KG1 (cell line): ENCODE measurements around the gene PIAS4.

Experiments
- DNase-seq: peaks from one replicate; lab custom pipeline; 2025; lab: John Stamatoyannopoulos, UW

The PIAS4 gene

DNA sequence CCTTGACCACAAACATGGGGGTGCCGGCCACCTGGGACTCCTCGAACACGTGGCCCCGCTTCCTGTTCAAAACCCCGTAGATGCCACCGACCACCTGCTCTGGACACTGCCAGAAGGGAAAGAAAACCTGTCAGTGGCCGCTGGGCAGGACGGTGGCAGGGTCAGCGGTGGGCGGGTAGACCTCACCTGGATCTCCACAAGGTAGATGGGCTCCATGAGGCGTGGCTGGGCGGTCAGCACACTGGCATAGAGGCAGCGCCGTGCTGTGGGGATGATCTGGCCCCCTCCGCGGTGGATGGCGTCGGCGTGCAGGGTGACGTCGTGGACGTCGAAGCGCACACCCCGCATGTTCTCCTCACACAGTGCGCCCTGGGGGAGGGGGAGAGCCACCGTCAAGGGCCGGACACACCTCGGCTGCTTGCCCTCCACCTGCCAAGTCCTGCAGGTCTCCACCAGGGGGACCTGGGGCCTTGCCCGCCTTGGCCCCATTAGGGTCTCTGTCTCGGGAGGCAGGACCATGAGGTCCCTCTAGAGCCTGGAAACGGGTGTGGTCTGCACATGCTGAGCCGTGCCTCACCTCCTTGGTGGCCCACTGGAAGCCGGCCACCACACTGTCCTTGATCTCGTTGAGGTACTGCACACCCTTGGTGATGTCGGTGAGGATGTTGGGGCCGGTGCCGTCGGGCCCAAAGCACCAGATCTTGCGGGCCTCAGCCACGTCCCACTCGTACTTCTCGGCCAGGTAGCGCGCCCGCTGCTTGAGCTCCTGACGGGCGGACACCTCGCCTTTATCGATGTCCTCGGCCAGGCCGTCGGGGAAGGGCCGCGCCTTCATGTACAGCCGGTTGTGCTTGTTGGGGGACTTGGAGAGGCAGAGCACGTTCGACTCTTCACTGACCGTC, 30.0 kb upstream of the PIAS4 start:
- no peak for DNase-seq

DNA sequence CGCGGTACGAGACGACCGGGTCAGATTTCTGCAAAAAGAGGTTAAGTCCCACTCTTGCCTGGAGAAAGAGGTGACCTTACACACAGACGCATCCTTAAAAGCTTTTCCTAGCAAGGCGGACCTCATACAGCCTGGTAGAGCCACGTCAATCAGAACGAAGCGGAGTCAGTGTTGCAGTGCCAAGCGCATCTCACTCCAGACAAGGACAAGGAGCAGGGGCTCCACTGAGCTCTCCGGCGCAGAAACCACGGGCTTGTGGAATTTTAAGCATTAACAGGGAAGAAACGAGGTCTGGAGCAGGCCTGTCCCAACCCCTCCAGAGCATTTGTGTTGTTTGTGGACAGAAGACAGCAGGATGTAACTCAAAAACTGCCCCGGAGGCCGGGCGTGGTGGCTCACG, 29.4 kb upstream of the PIAS4 start:
- DNase-seq, result no peak

DNA sequence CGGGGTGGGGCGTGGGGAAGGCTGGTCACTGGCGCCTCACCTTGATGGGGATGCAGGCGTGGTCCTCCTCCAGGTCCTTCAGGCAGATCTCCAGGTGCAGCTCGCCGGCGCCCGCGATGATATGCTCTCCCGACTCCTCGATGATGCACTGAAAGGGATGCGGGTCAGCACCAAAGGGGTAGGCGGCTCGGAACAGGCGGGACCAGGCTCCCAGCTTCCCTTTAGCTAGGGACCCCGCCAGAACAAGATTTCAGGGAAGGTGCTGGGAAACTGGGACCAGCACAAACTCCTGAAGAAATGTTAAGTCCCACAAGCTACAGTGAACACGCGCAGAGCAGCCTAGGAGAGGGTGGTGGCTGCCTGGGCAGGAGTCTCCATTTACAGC, 28.3 kb upstream of the PIAS4 start:
- DNase-seq, result no peak

DNA sequence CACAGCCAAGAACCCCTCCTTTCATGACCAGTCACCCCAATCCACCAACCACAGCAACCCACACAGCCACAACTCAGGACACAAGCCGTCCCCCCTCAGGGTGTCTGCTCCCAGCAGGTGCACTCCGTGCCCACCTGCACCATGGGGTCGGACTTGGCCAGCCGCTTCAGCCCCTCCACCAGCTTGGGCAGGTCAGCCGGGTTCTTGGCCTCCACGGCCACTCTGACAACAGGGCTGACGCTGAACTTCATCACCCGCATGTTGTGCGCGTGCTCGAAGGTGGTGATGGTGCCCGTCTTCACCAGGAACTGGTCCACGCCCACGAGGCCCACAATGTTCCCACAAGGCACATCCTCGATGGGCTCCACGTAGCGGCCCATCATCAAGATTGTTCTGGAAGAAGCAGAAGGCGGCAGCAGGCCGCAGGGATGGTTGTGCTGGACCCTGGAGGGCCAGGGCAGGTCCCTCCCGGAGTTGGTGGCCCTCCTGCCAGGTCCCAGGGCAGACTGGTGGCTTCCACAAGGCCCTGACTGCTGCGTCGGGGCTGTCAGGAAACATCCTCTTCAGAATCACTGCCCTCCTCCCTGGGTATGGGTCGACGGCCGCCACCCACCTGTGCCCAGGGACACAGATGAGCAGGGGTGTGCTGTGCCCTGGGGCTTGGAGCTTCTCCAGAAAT, 27.7 kb upstream of the PIAS4 start:
- DNase-seq, result no peak

DNA sequence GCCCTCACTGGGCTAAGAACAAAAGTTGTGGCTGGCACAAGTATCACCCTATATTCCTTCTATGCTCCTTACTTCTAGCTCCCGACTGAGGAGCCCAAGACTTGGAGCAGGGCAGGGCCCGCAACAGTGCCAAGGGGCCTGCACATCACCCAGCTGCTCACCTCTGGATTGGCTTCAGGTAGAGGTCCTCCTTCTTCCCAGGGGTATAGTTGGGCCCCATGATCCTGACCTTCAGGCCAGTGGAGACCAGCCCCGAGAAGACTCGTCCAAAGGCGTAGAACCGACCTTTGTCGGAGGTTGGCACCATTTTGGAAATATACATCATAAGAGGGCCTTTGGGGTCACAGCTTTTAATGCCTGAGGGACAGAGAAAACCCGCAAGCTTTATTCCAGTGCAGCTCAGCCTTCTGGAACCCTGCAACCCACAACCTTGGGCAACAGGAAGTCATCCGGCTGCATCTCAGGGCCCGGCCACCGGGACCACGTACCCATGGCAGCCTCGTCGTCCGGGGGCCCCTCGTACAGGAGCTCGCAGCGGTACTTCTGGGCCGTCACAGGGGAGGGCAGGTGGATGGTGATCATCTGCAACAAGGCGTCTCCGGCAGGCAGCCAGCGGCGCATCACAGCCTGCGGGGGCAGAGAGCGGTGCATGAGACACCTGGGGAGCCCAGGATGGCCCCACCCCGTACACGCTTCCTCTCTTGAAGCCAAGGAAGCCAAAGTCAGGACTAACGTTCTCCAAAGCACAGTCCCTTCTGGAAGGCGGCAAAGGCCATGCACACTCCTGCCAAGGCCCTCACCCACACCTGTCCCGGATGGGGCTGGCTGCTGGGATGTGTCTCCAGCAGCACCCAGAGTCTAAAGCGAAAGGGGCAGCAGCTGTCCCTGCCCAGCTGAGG, 26.9 kb upstream of the PIAS4 start:
- no peak for DNase-seq

DNA sequence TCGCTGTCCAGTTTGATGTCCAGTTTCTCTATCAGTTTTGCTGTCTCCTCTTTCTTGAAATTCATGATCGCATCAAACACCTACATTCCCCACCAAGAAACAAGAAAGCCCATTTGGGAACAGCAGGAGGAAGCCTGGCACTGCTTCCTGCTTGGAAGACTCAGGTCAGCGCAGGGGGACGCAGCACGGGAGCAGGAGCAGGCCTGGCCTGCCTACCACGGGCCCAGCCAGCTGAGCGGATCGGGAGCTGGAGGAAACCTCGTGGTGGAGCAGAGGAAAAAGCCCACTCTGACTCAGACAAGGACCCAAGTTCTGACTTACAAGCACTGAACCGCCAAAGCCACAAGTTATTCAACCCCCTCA, 26.2 kb upstream of the PIAS4 start:
- no peak for DNase-seq

DNA sequence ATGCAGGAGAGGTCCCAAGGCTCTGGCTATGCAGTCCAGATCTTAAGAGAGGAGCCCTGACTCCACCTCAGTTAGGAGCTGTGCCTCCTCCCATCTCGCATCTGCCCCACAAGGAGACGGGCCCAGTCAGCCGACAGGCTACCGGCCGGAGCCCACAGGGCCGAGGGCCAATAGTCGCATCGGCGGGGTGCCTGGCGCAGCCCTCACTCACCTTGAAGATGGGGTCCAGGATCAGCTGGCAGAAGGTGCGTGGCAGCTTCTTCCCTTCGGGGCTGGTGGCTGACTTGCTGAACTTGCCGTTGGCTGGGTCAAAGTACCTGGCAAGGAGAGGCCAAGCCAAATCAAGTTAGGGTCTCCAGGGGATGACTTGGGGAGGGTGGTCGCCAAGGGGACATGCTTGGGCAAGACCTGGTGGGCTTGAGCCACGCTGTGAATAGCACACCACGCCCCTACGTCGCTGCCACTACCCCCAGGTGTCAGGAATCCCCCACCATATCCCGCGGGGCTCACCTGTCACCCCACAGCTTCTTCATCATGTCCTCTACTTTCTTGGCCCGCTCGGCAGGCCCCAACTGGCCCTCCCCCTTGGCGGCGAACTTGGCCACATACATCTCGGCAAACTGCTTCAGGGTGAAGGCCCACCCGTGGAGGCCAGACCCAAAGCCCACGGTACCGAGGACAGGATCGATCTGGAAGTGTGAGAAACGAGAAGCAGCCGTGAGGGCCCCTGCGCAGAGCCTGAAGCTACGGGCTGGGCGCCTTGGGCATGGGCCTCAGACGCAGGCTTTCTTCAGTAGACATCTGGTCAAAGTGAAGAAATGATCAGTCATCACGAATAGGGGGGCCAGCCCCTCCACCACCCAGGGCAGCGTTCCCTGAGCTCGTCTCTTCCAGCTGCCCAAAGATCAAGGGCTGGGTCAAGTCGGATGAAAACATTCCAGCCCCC, 25.5 kb upstream of the PIAS4 start:
- no peak for DNase-seq

DNA sequence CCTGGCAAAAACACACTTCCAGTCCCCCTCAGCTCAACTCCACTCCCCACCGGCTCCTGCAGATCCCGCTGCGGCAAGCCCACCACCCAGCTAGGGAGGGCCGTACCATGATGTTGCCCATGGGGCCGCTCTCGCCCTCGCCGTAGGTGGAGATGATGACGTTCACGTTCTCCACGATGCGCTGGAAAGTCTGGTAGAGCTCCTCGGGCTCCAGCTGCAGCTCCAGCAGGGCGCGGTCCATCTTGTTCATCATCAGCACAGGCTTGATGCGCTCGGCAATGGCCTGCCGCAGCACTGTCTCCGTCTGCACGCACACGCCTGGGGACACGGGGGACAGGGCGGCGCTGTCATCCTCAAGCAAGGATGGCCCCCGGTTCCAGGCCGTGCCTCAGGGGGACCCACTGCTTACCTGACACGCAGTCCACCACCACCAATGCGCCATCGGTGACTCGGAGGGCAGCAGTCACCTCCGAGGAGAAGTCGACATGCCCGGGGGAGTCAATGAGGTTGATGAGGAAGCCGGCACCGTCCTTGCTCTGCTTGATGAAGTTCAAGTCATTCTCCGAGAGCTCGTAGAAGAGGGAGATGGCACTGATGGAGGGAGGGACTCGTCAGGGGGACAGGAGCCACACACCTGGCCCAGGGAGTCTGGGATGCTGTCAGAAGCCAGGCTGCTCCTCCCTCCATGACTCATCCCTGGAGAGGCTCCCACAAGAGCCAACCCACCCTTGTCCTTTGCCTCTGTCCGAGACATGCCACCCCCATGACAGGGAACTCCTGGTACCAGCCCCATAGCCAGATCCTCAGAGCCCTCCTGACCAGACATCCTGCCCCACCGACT, 24.6 kb upstream of the PIAS4 start:
- DNase-seq, result no peak

DNA sequence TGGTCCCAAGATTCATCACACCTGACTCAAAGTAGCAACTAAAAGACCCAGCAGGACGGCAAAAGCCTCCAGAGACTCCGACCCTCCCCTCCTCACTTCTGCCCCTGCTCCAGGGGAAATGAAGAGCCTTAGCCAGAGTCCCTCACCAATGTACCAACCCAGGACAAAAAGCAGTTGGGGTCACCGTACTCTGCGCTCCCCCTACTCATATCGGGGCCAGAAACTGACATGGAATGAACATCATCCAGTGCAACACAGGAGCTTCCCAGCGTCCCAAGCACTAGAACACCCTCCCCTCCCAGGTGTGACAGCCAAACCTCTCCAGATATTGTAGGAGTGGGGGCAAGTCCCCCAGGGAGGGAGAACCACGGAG, 24.0 kb upstream of the PIAS4 start:
- no peak for DNase-seq

DNA sequence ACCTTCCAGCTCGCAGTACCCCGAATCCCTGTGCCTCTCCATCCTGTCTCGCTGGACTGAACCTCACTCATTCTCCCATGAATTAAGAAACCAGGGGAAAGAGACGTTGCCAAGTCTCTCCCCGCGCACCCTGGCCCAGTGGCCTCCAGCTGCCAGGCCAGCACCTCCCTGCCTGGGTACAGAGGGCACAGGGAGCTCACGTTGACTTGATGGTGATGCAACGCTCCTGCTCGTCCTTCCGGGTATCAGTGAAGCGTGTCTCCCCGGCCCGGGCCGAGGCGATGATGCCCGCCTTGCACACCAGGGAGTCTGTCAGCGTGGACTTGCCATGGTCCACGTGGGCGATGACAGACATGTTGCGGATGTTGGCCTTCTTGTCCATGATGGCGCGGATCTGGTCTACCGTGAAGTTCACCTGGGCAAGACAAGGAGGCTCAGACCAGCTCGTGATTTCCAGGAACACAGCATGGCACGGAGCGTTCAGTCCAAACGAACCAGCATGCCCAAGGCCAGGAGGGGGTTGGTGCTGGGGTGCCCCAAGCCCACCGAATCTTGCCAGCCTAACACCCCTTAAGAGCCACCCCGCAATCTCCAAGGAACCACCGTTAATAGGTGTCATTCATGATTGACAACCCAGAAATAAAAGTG, 23.5 kb upstream of the PIAS4 start:
- DNase-seq, result no peak

DNA sequence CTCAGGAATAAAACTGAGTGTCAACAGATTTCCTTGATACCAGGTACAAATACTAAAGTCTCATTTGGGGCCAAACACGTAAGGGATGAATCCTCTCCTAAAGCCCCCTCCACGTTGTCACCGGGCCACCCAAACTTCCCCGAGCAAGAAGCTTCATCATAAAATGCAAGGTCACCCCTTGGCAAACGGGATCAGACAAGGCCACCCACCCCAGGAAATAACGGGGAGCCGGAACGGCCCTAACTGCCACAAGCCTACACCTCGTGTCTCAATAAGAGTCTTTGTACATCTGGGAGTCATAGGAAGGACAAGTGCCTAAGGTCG, 23.0 kb upstream of the PIAS4 start:
- DNase-seq, result no peak

DNA sequence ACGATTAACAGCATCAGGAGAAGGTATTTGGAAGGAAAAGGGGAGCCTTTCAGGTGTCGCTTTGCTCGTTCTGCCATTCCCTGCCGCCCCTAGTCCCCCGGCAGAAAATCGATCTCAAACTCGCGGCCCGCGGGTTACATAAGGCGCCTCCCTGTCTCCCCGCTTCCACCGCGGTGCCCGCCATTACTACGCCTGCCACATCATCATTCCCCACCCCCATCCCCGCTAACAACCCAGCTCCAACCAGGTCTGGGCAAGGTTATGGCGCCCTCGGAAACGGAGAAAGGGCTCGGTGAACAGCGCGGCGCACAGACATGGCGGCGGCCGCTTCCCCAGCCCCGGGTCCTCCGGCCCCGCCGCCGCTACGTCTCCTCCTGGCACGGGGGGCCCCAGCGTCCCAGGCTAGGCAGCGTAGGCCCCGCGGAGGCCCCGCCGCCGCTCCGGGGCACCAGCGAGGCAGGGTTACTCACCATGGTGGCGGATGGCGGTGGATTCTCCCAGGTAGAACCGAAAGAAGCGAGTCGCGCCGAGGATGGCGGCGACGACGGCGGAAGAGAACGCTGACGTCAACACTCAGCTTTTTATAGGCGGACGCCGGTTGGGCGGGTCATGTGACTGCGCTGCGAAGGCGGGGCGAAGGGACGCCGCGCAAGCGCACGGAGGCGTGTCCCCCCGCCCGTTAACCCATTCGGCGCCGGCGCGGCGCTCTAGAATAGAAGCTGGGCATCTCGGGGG, 22.5 kb upstream of the PIAS4 start, which contains the start of gene EEF2:
Gene EEF2 (minus strand): TSS at position 556 of the 735 bp plus-strand sequence. CDS start 83 bp downstream, at position 473.
- DNase-seq, result peak; percentile 89

DNA sequence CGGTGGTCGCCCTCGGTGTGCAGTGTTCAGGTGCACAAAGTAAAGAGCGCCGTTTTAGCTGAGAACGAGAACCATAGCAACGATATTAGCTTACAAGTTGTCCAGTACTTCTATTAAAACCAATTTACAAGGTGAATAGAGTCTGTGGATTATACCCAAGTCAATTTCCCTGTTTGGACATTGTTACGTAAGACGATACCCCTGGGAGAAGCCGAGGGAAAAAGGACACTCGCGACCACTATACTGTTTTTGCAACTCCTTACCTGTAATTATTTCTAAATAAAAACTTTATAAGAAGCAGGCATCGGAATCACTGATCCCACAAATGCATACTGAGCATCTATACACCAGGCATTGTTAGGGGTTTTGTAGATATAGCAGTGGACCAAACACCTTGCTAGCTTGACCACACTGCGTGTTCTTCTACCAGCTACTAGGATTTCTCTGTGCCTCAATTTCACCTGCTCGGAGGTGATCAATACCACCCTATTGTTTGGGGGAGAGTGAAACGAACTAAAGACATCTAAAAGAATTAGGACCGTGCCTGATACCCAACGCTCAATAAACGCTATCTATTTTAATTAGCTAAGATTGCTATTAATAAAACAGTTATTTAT, 21.8 kb upstream of the PIAS4 start:
- no peak for DNase-seq

DNA sequence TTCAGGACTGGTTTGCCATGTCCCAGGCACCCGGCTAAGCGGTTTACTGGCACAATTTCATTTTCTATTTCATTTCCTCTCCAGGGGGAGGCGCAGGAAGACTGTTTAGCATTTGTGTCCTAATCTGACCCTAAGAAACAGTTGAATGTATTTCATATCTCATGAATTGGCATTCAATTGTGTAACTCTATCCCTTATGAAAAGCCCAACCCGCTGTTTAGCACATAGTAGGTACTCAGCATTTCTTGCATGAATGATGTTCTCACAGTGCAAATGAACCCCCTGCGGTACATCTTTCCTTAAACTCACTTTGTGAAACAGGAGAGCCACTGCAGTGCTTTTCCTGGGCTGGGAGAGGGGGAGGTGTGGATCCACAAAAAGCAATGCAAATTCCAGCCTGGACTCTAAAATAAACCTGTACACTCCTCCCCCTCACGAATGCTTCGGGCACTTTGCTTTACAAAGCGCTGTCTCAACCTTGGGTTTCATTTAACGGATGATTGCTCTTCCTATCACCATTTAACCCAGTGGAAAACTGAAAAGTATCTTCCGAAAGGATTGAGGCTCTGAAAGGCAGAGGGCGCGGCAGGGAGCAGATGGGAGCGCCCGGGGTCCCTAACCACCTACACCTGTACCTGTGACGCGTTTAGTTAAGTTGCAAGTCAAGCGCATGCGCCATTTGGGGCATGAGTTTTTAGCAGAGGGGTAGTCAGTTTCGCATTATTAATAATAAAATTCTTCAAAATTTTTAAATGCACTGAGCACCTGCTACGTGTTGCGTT, 21.1 kb upstream of the PIAS4 start:
- DNase-seq, result peak; percentile 67

DNA sequence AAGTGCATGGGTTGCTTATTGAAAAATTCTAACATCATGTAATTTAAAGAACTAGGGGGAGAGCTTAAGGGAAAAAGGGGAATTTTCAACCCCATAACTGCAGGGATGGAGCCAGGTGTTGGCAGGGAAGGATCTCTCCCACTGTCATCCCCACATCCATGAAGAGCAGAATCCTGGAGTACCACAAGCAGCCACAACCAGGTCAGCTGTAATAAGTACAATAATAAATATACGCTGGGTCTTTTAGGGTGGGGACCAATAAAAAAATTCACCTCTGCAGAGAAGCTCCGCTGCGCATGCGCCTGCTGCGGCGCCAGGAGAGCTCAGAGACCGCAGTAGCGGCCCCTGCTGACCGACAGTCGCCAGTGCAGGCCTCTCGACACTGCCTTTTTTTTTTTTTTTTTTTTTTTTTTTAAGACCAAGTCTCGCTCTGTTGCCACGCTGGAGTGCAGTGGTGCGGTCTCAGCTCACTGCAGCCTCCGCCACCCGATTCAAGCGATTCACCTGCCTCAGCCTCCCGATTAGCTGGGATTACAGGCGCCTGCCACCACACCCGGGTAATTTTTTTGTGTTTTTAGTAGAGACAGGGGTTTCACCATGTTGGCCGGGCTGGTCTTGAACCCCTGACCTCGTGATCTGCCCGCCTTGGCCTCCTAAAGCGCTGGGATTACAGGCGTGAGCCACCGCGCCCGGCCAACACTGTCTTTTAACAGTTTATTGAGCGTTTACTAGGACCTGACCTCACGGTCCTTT, 19.7 kb upstream of the PIAS4 start:
- peak; percentile 78 for DNase-seq

DNA sequence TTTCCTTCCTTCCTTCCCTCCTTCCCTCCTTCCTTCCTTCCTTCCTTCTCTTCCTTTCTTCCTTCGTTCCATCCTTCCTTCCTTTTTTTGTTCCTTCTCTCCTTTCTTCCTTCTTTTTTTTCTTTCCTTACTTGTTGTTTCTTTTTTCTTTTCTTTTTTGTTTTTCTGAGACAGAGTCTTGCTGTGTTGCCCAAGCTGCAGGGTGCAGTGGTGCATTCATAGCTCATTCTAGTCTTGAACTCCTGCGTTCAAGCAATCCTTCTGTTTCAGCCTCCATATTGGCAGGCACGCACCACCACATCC, 16.8 kb upstream of the PIAS4 start:
- DNase-seq, result no peak

DNA sequence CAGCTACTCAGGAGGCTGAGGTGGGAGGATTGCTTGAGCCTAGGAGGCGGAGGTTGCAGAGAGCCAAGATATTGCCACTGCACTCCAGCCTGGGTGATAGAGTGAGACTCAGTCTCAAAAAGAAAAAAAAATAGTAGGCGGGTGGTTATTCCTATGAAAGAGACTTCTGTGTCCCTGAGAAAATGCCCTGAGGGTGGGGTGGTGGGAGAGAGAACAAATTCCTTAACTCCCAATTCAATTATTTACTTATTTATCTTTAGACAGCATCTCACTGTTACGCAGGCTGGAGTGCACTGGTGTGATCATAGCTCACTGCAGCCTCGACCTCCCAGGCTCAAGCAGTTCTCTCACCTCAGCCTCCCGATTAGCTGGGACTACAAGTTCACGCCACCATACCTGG, 11.9 kb upstream of the PIAS4 start:
- no peak for DNase-seq
